Activated naive CD8-positive, alpha-beta T cell treated with anti-CD3 and anti-CD28 coated beads, Interleukin-2, amount 50 U/mL, for 24 hours (primary cell): Measurements from ENCODE around the gene IFIT2.
"Not testable (repeated sequence)": the region's sequence is repeated elsewhere in the genome, so short reads cannot be mapped to it uniquely, and the experiment has no call there.

Source experiments
- ATAC-seq: fragments of 150-1000 bp; cut with Tn5 transposase; one replicate; pipeline ENCODE4 v1.10.0; 2021
- DNase-seq: peaks from one replicate; pipeline ENCODE4 v3.0.0; 2021
- H3K27ac Mint-ChIP-seq: one replicate; pipeline ENCODE4 v1.8.0; 2021; ENCODE audit warnings: mild to moderate bottlenecking, mixed read lengths
- H3K27me3 Mint-ChIP-seq: one replicate; pipeline ENCODE4 v1.8.0; 2021; ENCODE audit warnings: mixed read lengths
- H3K36me3 Mint-ChIP-seq: one replicate; pipeline ENCODE4 v1.8.0; 2021; ENCODE audit warnings: low read depth, mixed read lengths
- H3K4me1 Mint-ChIP-seq: one replicate; pipeline ENCODE4 v1.8.0; 2021; ENCODE audit warnings: mixed read lengths
- H3K4me3 Mint-ChIP-seq: one replicate; pipeline ENCODE4 v1.8.0; 2021; ENCODE audit warnings: mild to moderate bottlenecking, moderate library complexity, mixed read lengths
- H3K9me3 Mint-ChIP-seq: one replicate; pipeline ENCODE4 v1.8.0; 2021; ENCODE audit warnings: mixed read lengths

The IFIT2 gene

GRCh38 chr10:89348481-89348880, 46.6 kb downstream of the IFIT2 start:
- no peaks in the 10 kb centered on the region for H3K36me3 Mint-ChIP-seq
- peaks cover 12% of the 10 kb centered on the region for H3K27me3 Mint-ChIP-seq
- DNase-seq (no peak), ATAC-seq (no peak)
- no peak overlapping the region for H3K4me3 Mint-ChIP-seq
- no peak overlapping the region for H3K27ac Mint-ChIP-seq
- H3K9me3 Mint-ChIP-seq = no peaks in the 10 kb centered on the region
- H3K4me1 Mint-ChIP-seq = peaks cover 31% of the 10 kb centered on the region

GRCh38 chr10:89348975-89349374, 47.1 kb downstream of the IFIT2 start:
- Mint-ChIP-seq H3K4me3 (no peak overlapping the region), H3K4me1 (peaks cover 31% of the 10 kb centered on the region)
- no peak for ATAC-seq

GRCh38 chr10:89350631-89351315, 48.9 kb downstream of the IFIT2 start:
- Mint-ChIP-seq H3K27me3 (peaks cover 17% of the 10 kb centered on the region), H3K4me1 (peaks cover 31% of the 10 kb centered on the region)
- not testable (repeated sequence) for H3K4me3 Mint-ChIP-seq, H3K9me3 Mint-ChIP-seq, DNase-seq, H3K27ac Mint-ChIP-seq, H3K36me3 Mint-ChIP-seq, ATAC-seq

More at GRCh38 chr10:89348975-89349374, 47.1 kb downstream of the IFIT2 start:
- DNase-seq = no peak
- Mint-ChIP-seq H3K27me3 (peaks cover 14% of the 10 kb centered on the region), H3K36me3 (no peaks in the 10 kb centered on the region), H3K27ac (no peak overlapping the region), H3K9me3 (peaks cover 3% of the 10 kb centered on the region)

- Mint-ChIP-seq H3K27ac (no peak overlapping the region), H3K27me3 (peaks cover 17% of the 10 kb centered on the region), H3K4me1 (peaks cover 31% of the 10 kb centered on the region), H3K9me3 (peaks cover 5% of the 10 kb centered on the region), H3K4me3 (no peak overlapping the region), H3K36me3 (no peaks in the 10 kb centered on the region)
- no peak for DNase-seq
- ATAC-seq = peak; percentile 49
Measured at GRCh38 chr10:89351412-89351779, 49.5 kb downstream of the IFIT2 start.

GRCh38 chr10:89351780-89352597, 50.1 kb downstream of the IFIT2 start:
- DNase-seq (no peak), ATAC-seq (no peak)
- H3K9me3 Mint-ChIP-seq = peaks cover 5% of the 10 kb centered on the region
- H3K36me3 Mint-ChIP-seq = no peaks in the 10 kb centered on the region
- no peak overlapping the region for H3K4me3 Mint-ChIP-seq
- peaks cover 28% of the 10 kb centered on the region for H3K4me1 Mint-ChIP-seq
- no peak overlapping the region for H3K27ac Mint-ChIP-seq
- H3K27me3 Mint-ChIP-seq = peaks cover 17% of the 10 kb centered on the region

- peaks cover 5% of the 10 kb centered on the region for H3K9me3 Mint-ChIP-seq
- H3K36me3 Mint-ChIP-seq = no peaks in the 10 kb centered on the region
- peaks cover 17% of the 10 kb centered on the region for H3K27me3 Mint-ChIP-seq
- H3K27ac Mint-ChIP-seq = no peak overlapping the region
- DNase-seq (no peak), ATAC-seq (no peak)
- H3K4me3 Mint-ChIP-seq = no peak overlapping the region
- peaks cover 25% of the 10 kb centered on the region for H3K4me1 Mint-ChIP-seq
Measured at GRCh38 chr10:89352802-89353201, 51.0 kb downstream of the IFIT2 start.

- Mint-ChIP-seq H3K4me3 (no peak overlapping the region), H3K4me1 (peaks cover 17% of the 10 kb centered on the region), H3K9me3 (peaks cover 5% of the 10 kb centered on the region), H3K27ac (no peak overlapping the region), H3K36me3 (no peaks in the 10 kb centered on the region), H3K27me3 (peaks cover 8% of the 10 kb centered on the region)
- DNase-seq = no peak
- no peak for ATAC-seq
Measured at GRCh38 chr10:89355394-89355931, 53.6 kb downstream of the IFIT2 start.

- no peak overlapping the region for H3K4me3 Mint-ChIP-seq
- ATAC-seq (no peak), DNase-seq (no peak)
- H3K27ac Mint-ChIP-seq = no peak overlapping the region
- peaks cover 9% of the 10 kb centered on the region for H3K27me3 Mint-ChIP-seq
- H3K4me1 Mint-ChIP-seq = peaks cover 3% of the 10 kb centered on the region
- H3K9me3 Mint-ChIP-seq = peaks cover 5% of the 10 kb centered on the region
- no peaks in the 10 kb centered on the region for H3K36me3 Mint-ChIP-seq
Measured at GRCh38 chr10:89357096-89357495, 55.2 kb downstream of the IFIT2 start.

- DNase-seq (no peak), ATAC-seq (no peak)
- Mint-ChIP-seq H3K4me1 (no peaks in the 10 kb centered on the region), H3K4me3 (no peak overlapping the region), H3K27me3 (peaks cover 8% of the 10 kb centered on the region), H3K36me3 (no peaks in the 10 kb centered on the region), H3K9me3 (peaks cover 5% of the 10 kb centered on the region), H3K27ac (no peak overlapping the region)
Measured at GRCh38 chr10:89357975-89358374, 56.1 kb downstream of the IFIT2 start.
